Fibroblast of lung (primary cell): ENCODE results near the gene SAMSN1. TPM values are rescaled to one million over a fixed set of nuclear protein-coding genes. Genes with fewer than 3 reads are reported as not detected.

Source experiments
- DNase-seq, 2 donors: peaks; one replicate each; pipeline versions ENCODE4 v3.0.0 to v3.0.0-alpha.2; 2010; ENCODE audit warnings: low read depth in 2 of 2
- H2AFZ ChIP-seq: 2 replicates; pipeline ENCODE4 v1.5.1; 2012; ENCODE audit warnings: low read length, control low read depth, inconsistent platforms
- H3K27ac ChIP-seq: 2 replicates; pipeline ENCODE4 v1.5.1; 2011; ENCODE audit warnings: low read length, control low read depth; ENCODE audit not compliant: insufficient read depth
- H3K27me3 ChIP-seq: 2 replicates; pipeline ENCODE4 v1.5.1; 2011; ENCODE audit warnings: mild to moderate bottlenecking, low read length; ENCODE audit not compliant: control insufficient read depth, insufficient read depth
- H3K36me3 ChIP-seq: 2 replicates; pipeline ENCODE4 v1.5.1; 2011; ENCODE audit warnings: low read length; ENCODE audit not compliant: control insufficient read depth, insufficient read depth
- H3K4me1 ChIP-seq: 2 replicates; pipeline ENCODE4 v1.5.1; 2011; ENCODE audit warnings: low read length; ENCODE audit not compliant: control insufficient read depth, insufficient read depth; ENCODE audit errors: extremely low read depth
- H3K4me2 ChIP-seq: 2 replicates; pipeline ENCODE4 v1.5.1; 2011; ENCODE audit warnings: low read length, control low read depth; ENCODE audit not compliant: insufficient read depth; ENCODE audit errors: extremely low read depth
- H3K4me3 ChIP-seq, 4 experiments: fragments of 200-600 bp in 1 of 4; sonication (generic) in 1 of 4; replicated peaks in 1 of 4; 2 replicates each; pipeline ENCODE4 v1.5.1; 2011 to 2016; ENCODE audit warnings: low read length in 4 of 4, low read depth in 3 of 4, mild to moderate bottlenecking in 3 of 4, control low read depth in 2 of 4, inconsistent platforms in 1 of 4, mixed read lengths in 1 of 4; ENCODE audit not compliant: insufficient read depth in 1 of 4; ENCODE audit errors: control extremely low read depth in 1 of 4
- H3K79me2 ChIP-seq: 2 replicates; pipeline ENCODE4 v1.5.1; 2012; ENCODE audit warnings: mild to moderate bottlenecking, low read length, inconsistent platforms; ENCODE audit not compliant: control insufficient read depth, insufficient read depth
- H3K9ac ChIP-seq: 2 replicates; pipeline ENCODE4 v1.5.1; 2011; ENCODE audit warnings: mild to moderate bottlenecking, low read length, control low read depth; ENCODE audit not compliant: insufficient read depth
- H3K9me3 ChIP-seq: 2 replicates; pipeline ENCODE4 v1.5.1; 2012; ENCODE audit warnings: low read depth, low read length; ENCODE audit not compliant: control insufficient read depth, insufficient read depth
- H4K20me1 ChIP-seq: 2 replicates; pipeline ENCODE4 v1.5.1; 2011; ENCODE audit warnings: low read length; ENCODE audit not compliant: control insufficient read depth, insufficient read depth; ENCODE audit errors: extremely low read depth
- EZH2 ChIP-seq: IDR thresholded peaks from 2 replicates; pipeline ENCODE4 v1.5.1; 2012; ENCODE audit warnings: low read length, control low read depth, mild to moderate bottlenecking; ENCODE audit errors: missing control alignments
- polyA plus RNA-seq, 2 donors: library from polyadenylated mRNA; depleted of rRNA in 1 of 2; stranded (reverse) in 1 of 2; unstranded in 1 of 2; fragments of >200 nt; gene quantifications; 2 replicates each; pipeline ENCODE4 v1.2.1, GENCODE V29; 2011 to 2012; ENCODE audit warnings: missing spikeins in 1 of 2
- total RNA-seq: library from RNA; depleted of rRNA; stranded (reverse); fragments of >200 nt; gene quantifications from 2 replicates; pipeline ENCODE4 v1.2.1, GENCODE V29; 2014
- TF ChIP-seq, protein P1 (sequence below), 2 donors: IDR thresholded peaks in 1 of 2; conservative IDR thresholded peaks in 1 of 2; 1 replicate in 1 of 2; 2 replicates in 1 of 2; pipeline ENCODE4 v1.5.1; 2011 to 2012; ENCODE audit warnings: low read length in 2 of 2, control low read depth in 1 of 2, inconsistent platforms in 1 of 2, low read depth in 1 of 2, mild to moderate bottlenecking in 1 of 2

SAMSN1 gene
- total and polyA plus RNA-seq, 2 donors (not counting 1 experiment from before 2014, with no cell fraction given): not detected

DNA sequence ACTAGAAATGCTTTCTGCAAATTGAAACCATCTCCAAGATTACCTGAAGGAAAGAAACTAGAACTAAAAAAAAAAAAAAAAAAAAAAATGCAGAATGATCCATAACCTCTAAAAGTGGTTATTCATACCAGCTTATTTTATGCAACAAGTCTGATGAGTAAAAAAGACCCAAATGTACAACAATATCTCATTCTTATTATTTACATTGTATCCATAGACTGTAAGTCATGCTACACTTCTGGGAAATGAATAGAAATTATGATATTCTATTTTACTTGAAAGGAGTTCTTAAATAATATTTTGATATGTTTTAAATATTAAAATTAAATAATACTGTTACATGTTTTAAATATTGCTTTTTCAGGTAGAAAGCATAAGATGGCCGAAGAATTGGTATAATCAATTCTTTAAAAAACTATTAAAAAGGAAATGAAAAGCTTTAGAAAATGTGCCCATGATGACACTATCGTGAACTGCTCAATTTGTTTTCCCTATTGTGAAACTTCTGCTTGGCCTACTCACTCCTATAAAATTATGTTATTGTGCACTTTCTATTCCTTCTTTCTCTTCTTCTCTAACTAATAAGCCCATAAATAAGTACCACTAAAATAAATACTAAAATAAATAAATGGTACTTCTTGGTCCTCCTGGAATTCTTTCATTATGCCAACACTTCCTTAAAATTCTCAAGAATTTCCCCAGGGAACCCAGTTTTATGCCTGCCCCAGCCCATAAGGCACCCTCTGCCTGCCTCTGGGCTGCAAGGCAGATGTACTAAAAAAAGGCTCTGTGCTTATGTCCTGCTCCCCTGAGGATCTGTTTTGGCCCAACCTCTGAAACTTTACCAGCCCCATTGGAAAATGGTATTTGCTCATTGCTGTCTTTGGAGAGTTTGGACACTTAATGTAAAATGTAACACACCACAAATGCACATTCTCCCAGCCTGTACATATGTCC is 18.1 kb downstream of the SAMSN1 start:
- Histone ChIP-seq H3K9me3 (no peaks in the 10 kb centered on the region), H3K36me3 (no peaks in the 10 kb centered on the region), H3K4me2 (no peak overlapping the region), H3K4me1 (no peaks in the 10 kb centered on the region), H3K27me3 (no peaks in the 10 kb centered on the region), H4K20me1 (no peaks in the 10 kb centered on the region), H3K27ac (no peak overlapping the region), H2AFZ (no peak overlapping the region), H3K9ac (no peak overlapping the region), H3K79me2 (no peaks in the 10 kb centered on the region), H3K4me3 (no peak overlapping the region)
- no peak for DNase-seq
- no peak for TF ChIP-seq EZH2
- TF ChIP-seq, protein P1, sequence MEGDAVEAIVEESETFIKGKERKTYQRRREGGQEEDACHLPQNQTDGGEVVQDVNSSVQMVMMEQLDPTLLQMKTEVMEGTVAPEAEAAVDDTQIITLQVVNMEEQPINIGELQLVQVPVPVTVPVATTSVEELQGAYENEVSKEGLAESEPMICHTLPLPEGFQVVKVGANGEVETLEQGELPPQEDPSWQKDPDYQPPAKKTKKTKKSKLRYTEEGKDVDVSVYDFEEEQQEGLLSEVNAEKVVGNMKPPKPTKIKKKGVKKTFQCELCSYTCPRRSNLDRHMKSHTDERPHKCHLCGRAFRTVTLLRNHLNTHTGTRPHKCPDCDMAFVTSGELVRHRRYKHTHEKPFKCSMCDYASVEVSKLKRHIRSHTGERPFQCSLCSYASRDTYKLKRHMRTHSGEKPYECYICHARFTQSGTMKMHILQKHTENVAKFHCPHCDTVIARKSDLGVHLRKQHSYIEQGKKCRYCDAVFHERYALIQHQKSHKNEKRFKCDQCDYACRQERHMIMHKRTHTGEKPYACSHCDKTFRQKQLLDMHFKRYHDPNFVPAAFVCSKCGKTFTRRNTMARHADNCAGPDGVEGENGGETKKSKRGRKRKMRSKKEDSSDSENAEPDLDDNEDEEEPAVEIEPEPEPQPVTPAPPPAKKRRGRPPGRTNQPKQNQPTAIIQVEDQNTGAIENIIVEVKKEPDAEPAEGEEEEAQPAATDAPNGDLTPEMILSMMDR (conservative IDR thresholded peaks at IDR 0.05 in 1 of 2, IDR thresholded peaks at IDR 0.05 in 1 of 2; ENCODE audit: low read depth in 1 of 2, low read length in 2 of 2): no peak

DNA sequence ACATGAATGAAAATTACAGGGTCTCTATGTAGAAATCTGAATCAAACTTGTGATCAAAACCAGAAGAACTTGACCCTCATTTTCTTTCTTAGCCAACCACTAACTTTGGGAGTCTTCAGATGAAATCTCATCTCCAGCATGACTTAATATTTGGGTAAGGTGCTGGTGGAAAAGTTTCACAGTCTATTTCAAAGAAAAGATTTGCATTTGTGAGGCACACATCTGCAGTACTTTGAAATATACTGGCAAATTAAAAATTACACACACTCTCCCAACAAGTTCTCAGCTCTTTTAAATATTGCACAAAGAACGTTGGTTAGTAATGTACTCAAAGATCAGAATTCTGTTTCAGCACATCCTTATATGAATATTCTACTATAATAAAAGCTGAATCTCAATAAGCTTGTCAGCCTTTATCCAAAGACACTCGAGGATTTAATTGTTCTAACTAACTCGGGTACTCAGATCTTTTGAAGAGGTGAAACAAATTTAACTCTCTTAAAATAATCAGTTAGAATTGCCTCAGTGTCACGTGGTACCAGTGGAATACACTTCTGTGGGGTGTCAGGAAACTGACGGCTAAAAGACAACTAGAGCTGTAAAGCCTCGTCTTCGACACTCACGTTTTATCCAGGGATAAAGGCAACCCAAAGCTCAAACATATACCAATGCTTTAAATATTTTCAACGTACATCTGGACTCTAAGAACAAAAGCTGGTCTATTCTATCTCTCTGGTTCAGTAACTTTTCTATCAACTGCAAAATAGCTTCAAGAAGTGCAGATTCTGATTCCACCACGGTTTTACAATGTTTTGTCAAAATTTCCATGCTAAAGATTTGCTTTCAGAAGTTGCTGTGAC is 19.0 kb downstream of the SAMSN1 start:
- Histone ChIP-seq H3K4me3 (no peak overlapping the region), H3K4me2 (no peak overlapping the region), H3K9ac (no peak overlapping the region), H3K4me1 (no peaks in the 10 kb centered on the region), H4K20me1 (no peaks in the 10 kb centered on the region), H3K27ac (no peak overlapping the region), H2AFZ (no peak overlapping the region), H3K27me3 (no peaks in the 10 kb centered on the region), H3K9me3 (no peaks in the 10 kb centered on the region), H3K36me3 (no peaks in the 10 kb centered on the region), H3K79me2 (no peaks in the 10 kb centered on the region)
- TF ChIP-seq, protein P1 (conservative IDR thresholded peaks at IDR 0.05 in 1 of 2, IDR thresholded peaks at IDR 0.05 in 1 of 2; ENCODE audit: low read depth in 1 of 2, low read length in 2 of 2): no peak
- TF ChIP-seq EZH2: no peak
- no peak for DNase-seq

GRCh38 chr21:14526199-14526598 is 19.9 kb downstream of the SAMSN1 start:
- no peak for DNase-seq
- no peaks in the 10 kb centered on the region for H3K4me1 ChIP-seq

More at GRCh38 chr21:14526199-14526598, 19.9 kb downstream of the SAMSN1 start:
- no peaks in the 10 kb centered on the region for H3K9me3 ChIP-seq
- H2AFZ ChIP-seq: no peak overlapping the region
- H3K27ac ChIP-seq: no peak overlapping the region
- TF ChIP-seq, protein P1 (conservative IDR thresholded peaks at IDR 0.05 in 1 of 2, IDR thresholded peaks at IDR 0.05 in 1 of 2; ENCODE audit: low read depth in 1 of 2, low read length in 2 of 2): no peak
- no peak for TF ChIP-seq EZH2
- no peak overlapping the region for H3K4me2 ChIP-seq
- no peaks in the 10 kb centered on the region for H4K20me1 ChIP-seq
- H3K27me3 ChIP-seq: no peaks in the 10 kb centered on the region
- H3K36me3 ChIP-seq: no peaks in the 10 kb centered on the region
- no peak overlapping the region for H3K9ac ChIP-seq
- H3K79me2 ChIP-seq: no peaks in the 10 kb centered on the region
- H3K4me3 ChIP-seq: no peak overlapping the region
